HepG2 (cell line): ENCODE measurements around the gene TNFSF12. TPM values are rescaled to one million over a fixed set of nuclear protein-coding genes. Genes with fewer than 3 reads are reported as not detected.

ENCODE experiments used
- CREB1 ChIP-seq, 2 experiments: fragments of 450-650 bp in 1 of 2; IDR thresholded peaks; 2 replicates each; pipeline ENCODE4 v1.6.1; 2016 to 2017; ENCODE audit warnings: control low read depth in 1 of 2, mild to moderate bottlenecking in 1 of 2, missing compliant biosample characterization in 1 of 2, missing genetic modification characterization in 1 of 2
- DNMT1 ChIP-seq: sonication (generic); formaldehyde crosslinking; IDR thresholded peaks from 2 replicates; pipeline ENCODE4 v1.5.1; 2020; ENCODE audit warnings: mild to moderate bottlenecking, missing genetic modification reagents
- FOSL2 ChIP-seq: sonication (generic); formaldehyde crosslinking; IDR thresholded peaks from 2 replicates; pipeline ENCODE4 v1.4.0; 2020; ENCODE audit warnings: missing genetic modification reagents
- FOXO1 ChIP-seq: sonication (generic); formaldehyde crosslinking; IDR thresholded peaks from 2 replicates; pipeline ENCODE4 v1.4.0; 2020; ENCODE audit warnings: missing genetic modification reagents
- KLF12 ChIP-seq: sonication (generic); formaldehyde crosslinking; IDR thresholded peaks from 2 replicates; pipeline ENCODE4 v1.4.0; 2020; ENCODE audit warnings: missing genetic modification reagents, borderline replicate concordance
- RBFOX2 ChIP-seq: fragments of 200-400 bp; formaldehyde crosslinking; IDR thresholded peaks from 2 replicates; pipeline ENCODE4 v1.6.1; 2017; ENCODE audit warnings: low read depth, mild to moderate bottlenecking, low read length
- RORA ChIP-seq: sonication (generic); formaldehyde crosslinking; IDR thresholded peaks from 2 replicates; pipeline ENCODE4 v1.5.0; 2020; ENCODE audit warnings: mild to moderate bottlenecking, missing genetic modification reagents, moderate library complexity
- ZBTB33 ChIP-seq: sonication (generic); formaldehyde crosslinking; IDR thresholded peaks from 2 replicates; pipeline ENCODE4 v1.4.0; 2020; ENCODE audit warnings: missing genetic modification reagents
- ZBTB39 ChIP-seq: sonication (generic); formaldehyde crosslinking; IDR thresholded peaks from 2 replicates; pipeline ENCODE4 v1.5.0; 2020; ENCODE audit warnings: missing genetic modification reagents
- ZBTB8A ChIP-seq: sonication (generic); formaldehyde crosslinking; IDR thresholded peaks from 2 replicates; pipeline ENCODE4 v1.4.0; 2020; ENCODE audit warnings: mild to moderate bottlenecking, low read depth, missing genetic modification reagents, borderline replicate concordance
- ZNF121 ChIP-seq: sonication (generic); formaldehyde crosslinking; IDR thresholded peaks from 2 replicates; pipeline ENCODE4 v1.5.0; 2020; ENCODE audit warnings: mild to moderate bottlenecking, missing genetic modification reagents
- ZNF296 ChIP-seq: sonication (generic); formaldehyde crosslinking; conservative IDR thresholded peaks from 2 replicates; pipeline ENCODE4 v1.5.0; 2020; ENCODE audit warnings: mild to moderate bottlenecking, missing genetic modification reagents
- ZNF430 ChIP-seq: sonication (generic); formaldehyde crosslinking; IDR thresholded peaks from 2 replicates; pipeline ENCODE4 v1.9.0; 2021; ENCODE audit warnings: mild to moderate bottlenecking, missing genetic modification reagents
- ZNF510 ChIP-seq: sonication (generic); formaldehyde crosslinking; IDR thresholded peaks from 2 replicates; pipeline ENCODE4 v1.4.0; 2020; ENCODE audit warnings: low read depth, mild to moderate bottlenecking, missing genetic modification reagents
- polyA plus RNA-seq, 8 experiments: library from polyadenylated mRNA; depleted of rRNA in 3 of 8; stranded (reverse) in 7 of 8; unstranded in 1 of 8; fragments of >200 nt; fragmentation: Illumina TruSeq in 4 of 8; extraction: Trizol in 4 of 8; gene quantifications; 2 replicates each; pipeline versions ENCODE4 v1.2.1 to v1.2.3, GENCODE V29; 2011 to 2016; ENCODE audit warnings: low read depth in 4 of 8, missing spikeins in 1 of 8, mixed read lengths in 1 of 8; ENCODE audit not compliant: insufficient read depth in 1 of 8
- total RNA-seq, 5 experiments: library from RNA; depleted of rRNA; stranded (reverse); fragments of >200 nt; fragmentation: Illumina TruSeq; extraction: Trizol; gene quantifications; 2 replicates each; pipeline ENCODE4 v1.2.3, GENCODE V29; 2016; ENCODE audit warnings: low read depth in 1 of 5
- TF ChIP-seq, protein P1 (sequence below): fragments of 450-650 bp; IDR thresholded peaks from 2 replicates; pipeline ENCODE4 v1.6.1; 2016
- TF ChIP-seq, protein P2 (sequence below): sonication (generic); formaldehyde crosslinking; IDR thresholded peaks from 2 replicates; pipeline ENCODE4 v1.4.0; 2020; ENCODE audit warnings: missing genetic modification reagents

Gene TNFSF12
- total and polyA plus RNA-seq, 2 of the 13 experiments (the other 11 are each of a cell fraction or from before 2014, with no cell fraction given) = 0.93 to 7.2 TPM

GRCh38 chr17:7561589-7562207, 12.8 kb downstream of the TNFSF12 start, which contains the start of gene SENP3 (continued):
- TF ChIP-seq, protein P1, sequence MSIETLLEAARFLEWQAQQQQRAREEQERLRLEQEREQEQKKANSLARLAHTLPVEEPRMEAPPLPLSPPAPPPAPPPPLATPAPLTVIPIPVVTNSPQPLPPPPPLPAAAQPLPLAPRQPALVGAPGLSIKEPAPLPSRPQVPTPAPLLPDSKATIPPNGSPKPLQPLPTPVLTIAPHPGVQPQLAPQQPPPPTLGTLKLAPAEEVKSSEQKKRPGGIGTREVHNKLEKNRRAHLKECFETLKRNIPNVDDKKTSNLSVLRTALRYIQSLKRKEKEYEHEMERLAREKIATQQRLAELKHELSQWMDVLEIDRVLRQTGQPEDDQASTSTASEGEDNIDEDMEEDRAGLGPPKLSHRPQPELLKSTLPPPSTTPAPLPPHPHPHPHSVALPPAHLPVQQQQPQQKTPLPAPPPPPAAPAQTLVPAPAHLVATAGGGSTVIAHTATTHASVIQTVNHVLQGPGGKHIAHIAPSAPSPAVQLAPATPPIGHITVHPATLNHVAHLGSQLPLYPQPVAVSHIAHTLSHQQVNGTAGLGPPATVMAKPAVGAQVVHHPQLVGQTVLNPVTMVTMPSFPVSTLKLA = no peak; the same call in 1 of the 2 replicates
- TF ChIP-seq ZNF430 (CRISPR knock-in tag) (no peak; the same call in none of the 2 replicates), ZBTB8A (CRISPR knock-in tag) (no peak), ZNF296 (no peak), FOXO1 (CRISPR knock-in tag) (no peak), RORA (no peak), DNMT1 (CRISPR knock-in tag) (no peak), KLF12 (CRISPR knock-in tag) (no peak), ZNF510 (CRISPR knock-in tag) (no peak), ZBTB39 (CRISPR knock-in tag) (no peak), ZBTB33 (no peak), FOSL2 (CRISPR knock-in tag) (no peak), CREB1 (IDR thresholded peaks at IDR 0.05) (peak; percentile 90), CREB1 (CRISPR knock-in tag; IDR thresholded peaks at IDR 0.05) (peak; percentile 92), ZNF121 (CRISPR knock-in tag) (no peak), RBFOX2 (peak; percentile 84)
- TF ChIP-seq, protein P2, sequence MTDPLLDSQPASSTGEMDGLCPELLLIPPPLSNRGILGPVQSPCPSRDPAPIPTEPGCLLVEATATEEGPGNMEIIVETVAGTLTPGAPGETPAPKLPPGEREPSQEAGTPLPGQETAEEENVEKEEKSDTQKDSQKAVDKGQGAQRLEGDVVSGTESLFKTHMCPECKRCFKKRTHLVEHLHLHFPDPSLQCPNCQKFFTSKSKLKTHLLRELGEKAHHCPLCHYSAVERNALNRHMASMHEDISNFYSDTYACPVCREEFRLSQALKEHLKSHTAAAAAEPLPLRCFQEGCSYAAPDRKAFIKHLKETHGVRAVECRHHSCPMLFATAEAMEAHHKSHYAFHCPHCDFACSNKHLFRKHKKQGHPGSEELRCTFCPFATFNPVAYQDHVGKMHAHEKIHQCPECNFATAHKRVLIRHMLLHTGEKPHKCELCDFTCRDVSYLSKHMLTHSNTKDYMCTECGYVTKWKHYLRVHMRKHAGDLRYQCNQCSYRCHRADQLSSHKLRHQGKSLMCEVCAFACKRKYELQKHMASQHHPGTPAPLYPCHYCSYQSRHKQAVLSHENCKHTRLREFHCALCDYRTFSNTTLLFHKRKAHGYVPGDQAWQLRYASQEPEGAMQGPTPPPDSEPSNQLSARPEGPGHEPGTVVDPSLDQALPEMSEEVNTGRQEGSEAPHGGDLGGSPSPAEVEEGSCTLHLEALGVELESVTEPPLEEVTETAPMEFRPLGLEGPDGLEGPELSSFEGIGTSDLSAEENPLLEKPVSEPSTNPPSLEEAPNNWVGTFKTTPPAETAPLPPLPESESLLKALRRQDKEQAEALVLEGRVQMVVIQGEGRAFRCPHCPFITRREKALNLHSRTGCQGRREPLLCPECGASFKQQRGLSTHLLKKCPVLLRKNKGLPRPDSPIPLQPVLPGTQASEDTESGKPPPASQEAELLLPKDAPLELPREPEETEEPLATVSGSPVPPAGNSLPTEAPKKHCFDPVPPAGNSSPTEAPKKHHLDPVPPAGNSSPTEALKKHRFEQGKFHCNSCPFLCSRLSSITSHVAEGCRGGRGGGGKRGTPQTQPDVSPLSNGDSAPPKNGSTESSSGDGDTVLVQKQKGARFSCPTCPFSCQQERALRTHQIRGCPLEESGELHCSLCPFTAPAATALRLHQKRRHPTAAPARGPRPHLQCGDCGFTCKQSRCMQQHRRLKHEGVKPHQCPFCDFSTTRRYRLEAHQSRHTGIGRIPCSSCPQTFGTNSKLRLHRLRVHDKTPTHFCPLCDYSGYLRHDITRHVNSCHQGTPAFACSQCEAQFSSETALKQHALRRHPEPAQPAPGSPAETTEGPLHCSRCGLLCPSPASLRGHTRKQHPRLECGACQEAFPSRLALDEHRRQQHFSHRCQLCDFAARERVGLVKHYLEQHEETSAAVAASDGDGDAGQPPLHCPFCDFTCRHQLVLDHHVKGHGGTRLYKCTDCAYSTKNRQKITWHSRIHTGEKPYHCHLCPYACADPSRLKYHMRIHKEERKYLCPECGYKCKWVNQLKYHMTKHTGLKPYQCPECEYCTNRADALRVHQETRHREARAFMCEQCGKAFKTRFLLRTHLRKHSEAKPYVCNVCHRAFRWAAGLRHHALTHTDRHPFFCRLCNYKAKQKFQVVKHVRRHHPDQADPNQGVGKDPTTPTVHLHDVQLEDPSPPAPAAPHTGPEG = peak; percentile 46
